GM23338 (cell line): ENCODE measurements around the gene NDUFS7. TPM values are rescaled to one million over a fixed set of nuclear protein-coding genes. Genes with fewer than 3 reads are reported as not detected.

Experiments used
- CREB1 ChIP-seq: fragments of 250-450 bp; sonication (Bioruptor Pico); IDR thresholded peaks from 2 replicates; pipeline ENCODE4 v1.5.0; 2020; ENCODE audit warnings: low read depth, mild to moderate bottlenecking, moderate library complexity
- CTCF ChIP-seq, 2 experiments: fragments of 200-600 bp in 1 of 2; sonication (generic) in 1 of 2; conservative IDR thresholded peaks; 2 replicates each; pipeline versions ENCODE4 v1.5.1 to v1.6.1; 2016 to 2017; ENCODE audit warnings: antibody characterized with exemption in 2 of 2, low read depth in 2 of 2, mild to moderate bottlenecking in 2 of 2, moderate library complexity in 1 of 2
- EZH2 ChIP-seq: fragments of 200-600 bp; sonication (generic); IDR thresholded peaks from one replicate; pipeline ENCODE4 v1.8.0; 2017; ENCODE audit warnings: antibody characterized with exemption, mild to moderate bottlenecking, low read depth; ENCODE audit not compliant: unreplicated experiment
- EZH2phosphoT487 ChIP-seq: fragments of 200-600 bp; sonication (generic); IDR thresholded peaks from one replicate; pipeline ENCODE4 v1.8.1; 2018; ENCODE audit warnings: antibody characterized with exemption; ENCODE audit not compliant: unreplicated experiment
- JUNB ChIP-seq: IDR thresholded peaks from one replicate; pipeline ENCODE4 v1.6.1; 2016; ENCODE audit warnings: antibody characterized with exemption; ENCODE audit not compliant: unreplicated experiment
- NANOG ChIP-seq: IDR thresholded peaks from 2 replicates; pipeline ENCODE4 v1.6.1; 2016; ENCODE audit warnings: antibody characterized with exemption, borderline replicate concordance
- POLR2AphosphoS5 ChIP-seq: IDR thresholded peaks from 2 replicates; pipeline ENCODE4 v1.6.1; 2016; ENCODE audit warnings: antibody characterized with exemption, low read depth
- STAT1 ChIP-seq: IDR thresholded peaks from one replicate; pipeline ENCODE4 v1.6.1; 2016; ENCODE audit warnings: antibody characterized with exemption; ENCODE audit not compliant: unreplicated experiment
- ZNF114 ChIP-seq: fragments of 250-450 bp; sonication (Bioruptor Pico); IDR thresholded peaks from 2 replicates; pipeline ENCODE4 v1.5.0; 2020; ENCODE audit warnings: mild to moderate bottlenecking, moderate library complexity
- ZNF331 ChIP-seq: fragments of 250-450 bp; sonication (Bioruptor Pico); IDR thresholded peaks from 2 replicates; pipeline ENCODE4 v1.5.0; 2020; ENCODE audit warnings: low read depth, mild to moderate bottlenecking, moderate library complexity
- polyA plus RNA-seq: library from polyadenylated mRNA; unstranded; fragments of >200 nt; fragmentation: Nextera tagmentation; extraction: Ambion mirVana; gene quantifications from 2 replicates; pipeline ENCODE4 v1.2.1, GENCODE V29; 2016
- total RNA-seq: library from RNA; depleted of rRNA; stranded (reverse); fragments of >200 nt; shearing (Covaris generic); gene quantifications from 2 replicates; pipeline ENCODE4 v1.2.3, GENCODE V29; 2014
- TF ChIP-seq, protein P1 (sequence below): fragments of 250-450 bp; sonication (Bioruptor Pico); IDR thresholded peaks from 2 replicates; pipeline ENCODE4 v1.5.0; 2020; ENCODE audit warnings: mild to moderate bottlenecking, moderate library complexity
- TF ChIP-seq, protein P2 (sequence below): IDR thresholded peaks from 2 replicates; pipeline ENCODE4 v1.6.1; 2016; ENCODE audit warnings: antibody characterized with exemption

Gene NDUFS7
- total and polyA plus RNA-seq, 2 experiments from 2014 or later: 132 to 203 TPM

DNA sequence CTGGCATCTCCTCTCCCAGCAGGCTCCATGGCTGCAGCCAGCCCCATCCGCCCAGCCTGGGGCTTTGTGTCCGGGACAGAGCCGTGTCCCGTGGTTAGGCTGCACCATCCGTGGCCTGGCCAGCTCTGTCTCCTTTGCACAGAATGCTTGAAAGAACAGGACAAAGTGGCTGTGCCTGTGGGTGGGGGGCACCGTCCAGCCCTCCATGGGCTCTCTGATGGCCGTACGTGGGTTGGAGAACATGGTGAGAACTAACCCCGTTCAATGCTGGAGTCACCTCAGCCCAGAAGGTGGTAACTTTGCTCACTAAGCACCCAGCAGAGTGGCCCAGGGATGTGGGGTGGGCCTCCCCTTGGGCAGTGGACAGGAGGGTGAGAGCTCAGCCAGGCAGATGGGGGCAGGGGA, 57.3 kb downstream of the NDUFS7 start (continued):
- TF ChIP-seq, protein P1, sequence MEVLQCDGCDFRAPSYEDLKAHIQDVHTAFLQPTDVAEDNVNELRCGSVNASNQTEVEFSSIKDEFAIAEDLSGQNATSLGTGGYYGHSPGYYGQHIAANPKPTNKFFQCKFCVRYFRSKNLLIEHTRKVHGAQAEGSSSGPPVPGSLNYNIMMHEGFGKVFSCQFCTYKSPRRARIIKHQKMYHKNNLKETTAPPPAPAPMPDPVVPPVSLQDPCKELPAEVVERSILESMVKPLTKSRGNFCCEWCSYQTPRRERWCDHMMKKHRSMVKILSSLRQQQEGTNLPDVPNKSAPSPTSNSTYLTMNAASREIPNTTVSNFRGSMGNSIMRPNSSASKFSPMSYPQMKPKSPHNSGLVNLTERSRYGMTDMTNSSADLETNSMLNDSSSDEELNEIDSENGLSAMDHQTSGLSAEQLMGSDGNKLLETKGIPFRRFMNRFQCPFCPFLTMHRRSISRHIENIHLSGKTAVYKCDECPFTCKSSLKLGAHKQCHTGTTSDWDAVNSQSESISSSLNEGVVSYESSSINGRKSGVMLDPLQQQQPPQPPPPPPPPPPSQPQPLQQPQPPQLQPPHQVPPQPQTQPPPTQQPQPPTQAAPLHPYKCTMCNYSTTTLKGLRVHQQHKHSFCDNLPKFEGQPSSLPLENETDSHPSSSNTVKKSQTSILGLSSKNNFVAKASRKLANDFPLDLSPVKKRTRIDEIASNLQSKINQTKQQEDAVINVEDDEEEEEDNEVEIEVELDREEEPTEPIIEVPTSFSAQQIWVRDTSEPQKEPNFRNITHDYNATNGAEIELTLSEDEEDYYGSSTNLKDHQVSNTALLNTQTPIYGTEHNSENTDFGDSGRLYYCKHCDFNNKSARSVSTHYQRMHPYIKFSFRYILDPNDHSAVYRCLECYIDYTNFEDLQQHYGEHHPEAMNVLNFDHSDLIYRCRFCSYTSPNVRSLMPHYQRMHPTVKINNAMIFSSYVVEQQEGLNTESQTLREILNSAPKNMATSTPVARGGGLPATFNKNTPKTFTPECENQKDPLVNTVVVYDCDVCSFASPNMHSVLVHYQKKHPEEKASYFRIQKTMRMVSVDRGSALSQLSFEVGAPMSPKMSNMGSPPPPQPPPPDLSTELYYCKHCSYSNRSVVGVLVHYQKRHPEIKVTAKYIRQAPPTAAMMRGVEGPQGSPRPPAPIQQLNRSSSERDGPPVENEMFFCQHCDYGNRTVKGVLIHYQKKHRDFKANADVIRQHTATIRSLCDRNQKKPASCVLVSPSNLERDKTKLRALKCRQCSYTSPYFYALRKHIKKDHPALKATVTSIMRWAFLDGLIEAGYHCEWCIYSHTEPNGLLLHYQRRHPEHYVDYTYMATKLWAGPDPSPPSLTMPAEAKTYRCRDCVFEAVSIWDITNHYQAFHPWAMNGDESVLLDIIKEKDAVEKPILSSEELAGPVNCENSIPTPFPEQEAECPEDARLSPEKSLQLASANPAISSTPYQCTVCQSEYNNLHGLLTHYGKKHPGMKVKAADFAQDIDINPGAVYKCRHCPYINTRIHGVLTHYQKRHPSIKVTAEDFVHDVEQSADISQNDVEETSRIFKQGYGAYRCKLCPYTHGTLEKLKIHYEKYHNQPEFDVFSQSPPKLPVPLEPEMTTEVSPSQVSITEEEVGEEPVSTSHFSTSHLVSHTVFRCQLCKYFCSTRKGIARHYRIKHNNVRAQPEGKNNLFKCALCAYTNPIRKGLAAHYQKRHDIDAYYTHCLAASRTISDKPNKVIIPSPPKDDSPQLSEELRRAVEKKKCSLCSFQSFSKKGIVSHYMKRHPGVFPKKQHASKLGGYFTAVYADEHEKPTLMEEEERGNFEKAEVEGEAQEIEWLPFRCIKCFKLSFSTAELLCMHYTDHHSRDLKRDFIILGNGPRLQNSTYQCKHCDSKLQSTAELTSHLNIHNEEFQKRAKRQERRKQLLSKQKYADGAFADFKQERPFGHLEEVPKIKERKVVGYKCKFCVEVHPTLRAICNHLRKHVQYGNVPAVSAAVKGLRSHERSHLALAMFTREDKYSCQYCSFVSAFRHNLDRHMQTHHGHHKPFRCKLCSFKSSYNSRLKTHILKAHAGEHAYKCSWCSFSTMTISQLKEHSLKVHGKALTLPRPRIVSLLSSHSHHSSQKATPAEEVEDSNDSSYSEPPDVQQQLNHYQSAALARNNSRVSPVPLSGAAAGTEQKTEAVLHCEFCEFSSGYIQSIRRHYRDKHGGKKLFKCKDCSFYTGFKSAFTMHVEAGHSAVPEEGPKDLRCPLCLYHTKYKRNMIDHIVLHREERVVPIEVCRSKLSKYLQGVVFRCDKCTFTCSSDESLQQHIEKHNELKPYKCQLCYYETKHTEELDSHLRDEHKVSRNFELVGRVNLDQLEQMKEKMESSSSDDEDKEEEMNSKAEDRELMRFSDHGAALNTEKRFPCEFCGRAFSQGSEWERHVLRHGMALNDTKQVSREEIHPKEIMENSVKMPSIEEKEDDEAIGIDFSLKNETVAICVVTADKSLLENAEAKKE (CRISPR knock-in tag): no peak
- TF ChIP-seq EZH2 (no peak), ZNF114 (CRISPR knock-in tag) (no peak), POLR2AphosphoS5 (no peak), EZH2phosphoT487 (no peak), ZNF331 (no peak), JUNB (no peak), CTCF (conservative IDR thresholded peaks at IDR 0.05; ENCODE audit: low read depth in 2 of 2) (no peak), CREB1 (no peak), NANOG (no peak), STAT1 (no peak)
- TF ChIP-seq, protein P2, sequence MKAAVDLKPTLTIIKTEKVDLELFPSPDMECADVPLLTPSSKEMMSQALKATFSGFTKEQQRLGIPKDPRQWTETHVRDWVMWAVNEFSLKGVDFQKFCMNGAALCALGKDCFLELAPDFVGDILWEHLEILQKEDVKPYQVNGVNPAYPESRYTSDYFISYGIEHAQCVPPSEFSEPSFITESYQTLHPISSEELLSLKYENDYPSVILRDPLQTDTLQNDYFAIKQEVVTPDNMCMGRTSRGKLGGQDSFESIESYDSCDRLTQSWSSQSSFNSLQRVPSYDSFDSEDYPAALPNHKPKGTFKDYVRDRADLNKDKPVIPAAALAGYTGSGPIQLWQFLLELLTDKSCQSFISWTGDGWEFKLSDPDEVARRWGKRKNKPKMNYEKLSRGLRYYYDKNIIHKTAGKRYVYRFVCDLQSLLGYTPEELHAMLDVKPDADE: no peak
